Measurements from ENCODE around the gene NEDD9. TPM values are rescaled to one million over a fixed set of nuclear protein-coding genes. Genes with fewer than 3 reads are reported as not detected.
A peak's percentile ranks its signal among the peaks of the same experiment; 100 is the strongest.

NEDD9 gene
- total and polyA plus RNA-seq, 10 of the 15 experiments (the other 5 are each of a cell fraction or from before 2014, with no cell fraction given), result 4.9 to 92.6 (median 14.6) TPM

DNA sequence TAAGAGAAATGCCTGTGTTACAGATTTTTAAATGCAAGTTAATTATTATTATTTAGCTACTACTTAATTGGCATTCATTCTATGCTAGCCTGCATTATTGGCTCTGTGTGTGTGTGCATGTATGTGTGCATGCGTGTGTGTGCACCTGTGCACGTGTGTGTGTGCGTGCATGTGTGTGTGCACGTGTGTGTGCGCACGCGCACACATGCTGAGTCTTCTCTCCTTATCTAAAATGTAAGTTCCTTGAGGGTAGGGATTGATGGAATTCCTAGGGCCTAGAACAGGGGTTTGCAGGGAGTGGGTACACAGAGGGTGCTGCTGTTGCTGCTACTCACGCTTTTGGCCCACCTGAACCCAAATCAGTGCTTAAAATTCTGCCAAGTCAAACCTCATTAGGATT, 43.8 kb upstream of the NEDD9 start (continued):
- no peak for TF ChIP-seq E4F1 (IDR thresholded peaks at IDR 0.05; ENCODE audit: borderline replicate concordance, partially characterized antibody)

DNA sequence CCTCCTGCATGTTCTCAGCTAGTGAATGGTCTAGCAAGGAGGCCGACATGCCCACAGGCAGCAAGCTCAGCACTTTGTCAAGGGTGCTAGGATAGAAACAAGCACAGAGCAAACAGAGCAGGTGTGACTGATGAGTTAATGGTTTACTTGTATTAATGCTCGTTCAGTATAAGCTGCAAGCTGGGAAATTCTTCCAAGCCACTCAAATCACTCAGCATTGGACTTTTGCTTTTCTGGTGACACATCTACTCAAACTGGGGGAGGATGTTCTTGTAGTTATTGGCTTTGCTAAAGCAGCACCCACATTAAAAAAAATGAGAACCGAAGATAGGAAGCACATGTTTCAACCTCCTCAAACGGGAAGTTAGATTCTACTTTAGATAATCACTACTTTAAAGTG, 43.1 kb upstream of the NEDD9 start:
- ATAC-seq (peak; percentile 80), DNase-seq (ENCODE audit: low read depth, low spot score) (peak; percentile 95), FAIRE-seq (peak; percentile 31)
- Histone ChIP-seq H3K4me3 (no peak overlapping the region), H3K9ac (ENCODE audit: control insufficient read depth, insufficient read depth, low read length) (no peak overlapping the region), H3K79me2 (ENCODE audit: control insufficient read depth, insufficient read depth, low read length) (no peaks in the 10 kb centered on the region; the same call in 1 of the 2 replicates), H4K20me1 (ENCODE audit: control insufficient read depth, insufficient read depth) (no peaks in the 10 kb centered on the region), H3K27me3 (replicated peaks in 1 of 2; ENCODE audit: control insufficient read depth in 2 of 2, insufficient read depth in 2 of 2, low read length in 1 of 2) (no peaks in the 10 kb centered on the region), H3K27ac (ENCODE audit: control insufficient read depth, insufficient read depth) (peak overlapping the region; percentile 95), H3K36me3 (ENCODE audit: control insufficient read depth in 2 of 2, insufficient read depth in 2 of 2, low read length in 1 of 2) (peaks cover 9 to 19% of the 10 kb centered on the region in 2 experiments), H3K9me3 (replicated peaks; ENCODE audit: control insufficient read depth, insufficient read depth, low read length) (no peaks in the 10 kb centered on the region), H3K4me2 (ENCODE audit: control insufficient read depth, insufficient read depth) (peak overlapping the region; percentile 34; the same call in 1 of the 2 replicates), H3K4me1 (ENCODE audit: control insufficient read depth, insufficient read depth, low read length) (peaks cover 46% of the 10 kb centered on the region), H2AFZ (ENCODE audit: control insufficient read depth, low read depth, low read length) (peak overlapping the region; percentile 35; the same call in 1 of the 2 replicates)
- no TSS peak for BruUV-seq (replicated peaks)
- ChIA-PET CTCF (interaction anchor here (0.8 to 4.3 kb wide), 10 partner anchors 17 to 300 kb away, joined by 3 to 32 read pairs (median 6); partner anchors contain the start of gene NEDD9), POLR2A (interaction anchor here (0.6 to 6.1 kb wide), 12 partner anchors 8 to 184 kb away, joined by 3 to 67 read pairs (median 6); partner anchors contain the start of gene NEDD9), RAD21 (ENCODE audit: unreplicated experiment) (interaction anchor here (0.7 to 6.3 kb wide), 32 partner anchors 14 to 321 kb away, joined by 3 to 108 read pairs (median 6); partner anchors contain the start of genes NEDD9 and SMIM13), SMC1A (ENCODE audit: uncharacterized antibody, unreplicated experiment) (interaction anchor here (0.7 to 7.2 kb wide), 30 partner anchors 9 to 240 kb away, joined by 3 to 112 read pairs (median 8); partner anchors contain the start of gene NEDD9)
- in situ Hi-C loops (cut with MboI) (no loop called here), intact Hi-C loops (cut with micrococcal nuclease; ENCODE audit: unreplicated experiment) (loop anchor here (1.0 to 5.0 kb wide), 3 partner anchors 39 to 103 kb away; no protein-coding TSS in a partner anchor)
- 1% methylated on average over 4 of the region's 4 CpGs for WGBS (ENCODE audit: insufficient coverage, insufficient replicate concordance, low lambda C conversion rate, missing lambda C conversion rate)
- TF ChIP-seq ZBED1 (IDR thresholded peaks at IDR 0.05; ENCODE audit: borderline replicate concordance) (peak; percentile 20; the same call in 1 of the 2 replicates), CHD1 (IDR thresholded peaks at IDR 0.05; ENCODE audit: low read depth, low read length) (no peak), NRF1 (conservative IDR thresholded peaks at IDR 0.05; ENCODE audit: low read depth, low read length) (no peak), RBBP5 (conservative IDR thresholded peaks at IDR 0.05) (no peak), STAT1 (conservative IDR thresholded peaks at IDR 0.05) (no peak), HDAC6 (IDR thresholded peaks at IDR 0.05; ENCODE audit: unreplicated experiment) (no peak), BRCA1 (IDR thresholded peaks at IDR 0.05; ENCODE audit: low read depth, low read length) (no peak), E2F4 (IDR thresholded peaks at IDR 0.05; ENCODE audit: low read depth, low read length) (no peak), IRF4 (IDR thresholded peaks at IDR 0.05; ENCODE audit: low read depth, low read length) (peak; percentile 54; the same call in 1 of the 2 replicates), SMARCA5 (IDR thresholded peaks at IDR 0.05) (no peak), BACH1 (IDR thresholded peaks at IDR 0.05; ENCODE audit: borderline replicate concordance) (no peak; the same call in 1 of the 2 replicates), MEF2A (IDR thresholded peaks at IDR 0.05; ENCODE audit: insufficient read depth, low read depth, low read length) (no peak), SIX5 (IDR thresholded peaks at IDR 0.05; ENCODE audit: low read depth, low read length, severe bottlenecking) (no peak), MXI1 (IDR thresholded peaks at IDR 0.05; ENCODE audit: low read depth, low read length) (peak; percentile 75; the same call in 1 of the 2 replicates), CHD2 (IDR thresholded peaks at IDR 0.05; ENCODE audit: borderline replicate concordance, low read depth, low read length) (peak; percentile 53; the same call in 1 of the 2 replicates), BCLAF1 (IDR thresholded peaks at IDR 0.05) (no peak)

All from GM12878 (cell line).